ENCODE measurements around the gene LAMTOR1. TPM values are rescaled to one million over a fixed set of nuclear protein-coding genes. Genes with fewer than 3 reads are reported as not detected.
A peak's percentile ranks its signal among the peaks of the same experiment; 100 is the strongest.
"Not testable (repeated sequence)": the region's sequence is repeated elsewhere in the genome, so short reads cannot be mapped to it uniquely, and the experiment has no call there.

Gene LAMTOR1
- 100 to 1,000 TPM in 2 of 4 donors, 10 to 100 TPM in 2; 64.5 to 111 (median 101) TPM for total RNA-seq

- TF ChIP-seq EP300 (IDR thresholded peaks at IDR 0.05) (no peak), CTCF (IDR thresholded peaks at IDR 0.05) (peak; percentile 44 to 60), POLR2A (IDR thresholded peaks at IDR 0.05) (peak; percentile 19 to 63), POLR2AphosphoS5 (IDR thresholded peaks at IDR 0.05) (peak; percentile 24 to 76 (median 67))
- H3K27me3 ChIP-seq: no peaks in the 10 kb centered on the region
- H3K27ac ChIP-seq: peak within 1 kb of the TSS; percentile 93
- WGBS: 3% methylated on average over 25 of the region's 64 CpGs
- DNase-seq (ENCODE audit: low spot score in 2 of 2): peak; percentile 100
- peak within 1 kb of the TSS; percentile 79 for H3K4me3 ChIP-seq
- H3K4me1 ChIP-seq: peaks cover 52% of the 10 kb centered on the region
- no peaks in the 10 kb centered on the region for H3K9me3 ChIP-seq
- peaks cover 27% of the 10 kb centered on the region for H3K36me3 ChIP-seq
Measured at GRCh38 chr11:72102946-72103753, at the start of gene LAMTOR1. Gene LAMTOR1, minus strand, starts transcription at chr11:72103297. Its CDS starts 73 bp downstream, at chr11:72103224.

DNA sequence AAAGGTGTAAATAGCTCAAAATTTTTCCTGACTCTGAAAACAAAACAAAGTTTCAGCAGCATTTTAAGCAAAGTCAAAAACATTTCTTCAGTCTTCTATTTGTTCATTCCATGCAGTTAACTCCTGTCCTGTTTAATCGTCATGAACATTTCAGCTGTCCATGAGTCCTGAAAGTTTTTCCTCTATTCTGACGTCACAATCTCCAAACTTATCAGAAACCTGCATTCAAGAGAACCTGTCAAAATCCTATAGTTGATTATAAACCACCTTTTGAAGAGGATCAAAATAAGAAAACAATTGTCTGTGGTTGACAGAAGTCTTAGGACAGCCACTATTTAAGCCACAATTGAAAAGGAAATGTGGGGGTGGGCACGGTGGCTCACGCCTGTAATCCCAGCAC lies 47.8 kb upstream of the LAMTOR1 start:
- Histone ChIP-seq H3K27ac (no peak overlapping the region), H3K27me3 (no peaks in the 10 kb centered on the region), H3K36me3 (no peaks in the 10 kb centered on the region), H3K9me3 (no peaks in the 10 kb centered on the region), H3K4me1 (no peaks in the 10 kb centered on the region), H3K4me3 (no peak overlapping the region)
- 80% methylated on average over 4 of the region's 4 CpGs for WGBS
- TF ChIP-seq EP300 (IDR thresholded peaks at IDR 0.05): no peak
- no peak for TF ChIP-seq POLR2A (IDR thresholded peaks at IDR 0.05)
- no peak for TF ChIP-seq POLR2AphosphoS5 (IDR thresholded peaks at IDR 0.05)
- no peak for TF ChIP-seq CTCF (IDR thresholded peaks at IDR 0.05)
- DNase-seq (ENCODE audit: low spot score in 2 of 2): no peak

DNA sequence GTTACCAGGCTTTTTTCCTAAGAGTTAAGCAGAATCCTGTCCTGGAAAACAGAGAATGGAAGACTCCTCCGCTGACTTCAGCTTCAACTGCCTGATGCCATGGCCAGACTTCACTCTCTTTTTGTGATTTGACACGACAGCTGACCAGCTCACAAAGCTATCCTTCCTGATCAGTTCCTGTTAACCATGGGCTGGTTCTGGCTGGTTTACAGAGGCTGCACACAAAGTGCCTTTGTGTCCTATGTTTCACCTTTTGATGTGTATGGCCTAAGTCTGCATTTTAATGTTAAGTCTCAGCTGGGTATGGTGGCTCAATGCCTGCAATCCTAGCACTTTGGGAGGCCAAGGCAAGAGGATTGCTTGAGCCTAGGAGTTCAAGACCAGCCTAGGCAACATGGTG lies 43.5 kb upstream of the LAMTOR1 start:
- H3K4me3 ChIP-seq: no peak overlapping the region
- H3K27ac ChIP-seq: no peak overlapping the region
- 87% methylated on average over 2 of the region's 2 CpGs for WGBS
- H3K27me3 ChIP-seq: no peaks in the 10 kb centered on the region
- no peaks in the 10 kb centered on the region for H3K36me3 ChIP-seq
- peaks cover 4% of the 10 kb centered on the region for H3K4me1 ChIP-seq
- TF ChIP-seq POLR2AphosphoS5 (IDR thresholded peaks at IDR 0.05) (no peak), CTCF (IDR thresholded peaks at IDR 0.05) (no peak), POLR2A (IDR thresholded peaks at IDR 0.05) (no peak), EP300 (IDR thresholded peaks at IDR 0.05) (no peak)
- H3K9me3 ChIP-seq: no peaks in the 10 kb centered on the region
- DNase-seq (ENCODE audit: low spot score in 2 of 2): no peak

DNA sequence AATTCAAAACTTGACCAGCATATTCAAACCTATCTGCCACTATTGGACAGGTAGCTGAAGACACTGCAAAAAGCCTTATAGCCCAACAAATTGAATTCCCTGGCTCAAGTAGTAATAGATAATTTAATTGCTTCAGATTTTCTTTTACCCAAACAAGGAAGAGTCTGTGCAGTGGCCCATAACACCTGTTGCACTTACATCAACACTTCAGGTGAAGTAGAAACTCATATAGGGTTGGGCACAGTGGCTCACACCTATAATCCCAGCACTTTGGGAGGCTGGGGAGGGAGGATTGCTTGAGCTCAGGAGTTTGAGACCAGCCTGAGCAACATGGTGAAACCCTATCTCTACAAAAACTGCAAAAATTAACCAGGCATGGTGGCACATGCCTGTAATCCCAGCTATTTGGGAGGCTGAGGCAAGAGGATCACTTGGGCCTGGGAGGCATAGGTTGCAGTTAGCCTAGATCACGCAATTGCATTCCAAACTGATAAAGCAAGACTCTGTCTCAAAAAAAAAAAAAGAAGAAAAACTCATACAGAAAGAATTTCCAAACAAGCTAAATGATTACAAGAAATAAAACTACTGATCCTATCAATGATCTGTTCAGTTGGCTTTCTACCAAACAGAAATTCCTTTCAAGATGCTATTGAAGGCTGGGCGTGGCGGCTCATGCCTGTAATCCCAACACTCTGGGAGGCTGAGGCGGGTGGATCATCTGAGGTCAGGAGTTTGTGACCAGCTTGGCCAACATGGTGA lies 41.9 kb upstream of the LAMTOR1 start:
- Histone ChIP-seq H3K4me3 (no peak overlapping the region), H3K4me1 (peaks cover 7% of the 10 kb centered on the region), H3K27me3 (no peaks in the 10 kb centered on the region), H3K27ac (no peak overlapping the region), H3K9me3 (no peaks in the 10 kb centered on the region), H3K36me3 (no peaks in the 10 kb centered on the region)
- DNase-seq (ENCODE audit: low spot score in 2 of 2): no peak
- TF ChIP-seq EP300 (IDR thresholded peaks at IDR 0.05) (no peak), POLR2AphosphoS5 (IDR thresholded peaks at IDR 0.05) (no peak), POLR2A (IDR thresholded peaks at IDR 0.05) (no peak), CTCF (IDR thresholded peaks at IDR 0.05) (no peak)
- WGBS: 46% methylated on average over 4 of the region's 4 CpGs

GRCh38 chr11:72142543-72142942 lies 39.4 kb upstream of the LAMTOR1 start:
- not testable (repeated sequence) for H3K27ac ChIP-seq; H3K4me3 ChIP-seq; H3K4me1 ChIP-seq; H3K27me3 ChIP-seq; H3K36me3 ChIP-seq; DNase-seq (ENCODE audit: low spot score in 2 of 2); H3K9me3 ChIP-seq
- no CpG with 5 or more reads among the region's 1 CpG for WGBS

GRCh38 chr11:72142086-72142485 lies 39.0 kb upstream of the LAMTOR1 start:
- H3K9me3 ChIP-seq; H3K27ac ChIP-seq; DNase-seq (ENCODE audit: low spot score in 2 of 2); H3K4me1 ChIP-seq; H3K27me3 ChIP-seq; H3K36me3 ChIP-seq; H3K4me3 ChIP-seq: not testable (repeated sequence)
- 29% methylated on average over 1 of the region's 1 CpG for WGBS

All from suprapubic skin (tissue), 4 donors.